Colonic mucosa (tissue), 4 donors: ENCODE data around the gene ITPR2. TPM values are rescaled to one million over a fixed set of nuclear protein-coding genes. Genes with fewer than 3 reads are reported as not detected.

Experiments
- DNase-seq: peaks from one replicate; pipeline ENCODE4 v3.0.0-alpha.2; 2020
- H3K27ac ChIP-seq: fragments of 200-600 bp; one replicate; pipeline ENCODE4 v1.8.0; 2021
- H3K27me3 ChIP-seq: fragments of 200-600 bp; one replicate; pipeline ENCODE4 v1.8.0; 2021
- H3K36me3 ChIP-seq: fragments of 200-600 bp; one replicate; pipeline ENCODE4 v1.8.0; 2021
- H3K4me1 ChIP-seq: fragments of 200-600 bp; one replicate; pipeline ENCODE4 v1.8.0; 2021; ENCODE audit warnings: mild to moderate bottlenecking
- H3K4me3 ChIP-seq: fragments of 200-600 bp; one replicate; pipeline ENCODE4 v1.8.0; 2021
- H3K9ac ChIP-seq, 2 donors: one replicate each; pipeline ENCODE4 v1.7.0; 2013; ENCODE audit warnings: control low read depth in 2 of 2, low read depth in 2 of 2, low read length in 2 of 2
- H3K9me3 ChIP-seq: fragments of 200-600 bp; one replicate; pipeline ENCODE4 v1.8.0; 2021
- CTCF ChIP-seq: fragments of 200-600 bp; IDR thresholded peaks from one replicate; pipeline ENCODE4 v1.8.0; 2022; ENCODE audit warnings: antibody characterized with exemption, mild to moderate bottlenecking
- intact Hi-C: fragments of 100-400 bp; cut with DNase I; formaldehyde crosslinking; loops from one replicate; pipeline ENCODE4 v1.14.1; 2022
- total RNA-seq, 2 donors: library from RNA; stranded (reverse); fragmentation: NEBNext Ultra II Directional in 1 of 2; extraction: Animal tissue kit (Norgen Biotek cat#: 25700) in 1 of 2; gene quantifications; one replicate each; pipeline ENCODE4 v1.2.1, GENCODE V29; 2021
- donor health status: healthy.
- donor health status: DM: no; HTN: no; CAD: no.
- donor health status: DM: no; HTN: no; CAD: no.

Gene ITPR2
- total RNA-seq, 2 donors from 2014 or later, result 15.9 to 39.3 TPM

GRCh38 chr12:26429070-26429691 lies 403.8 kb downstream of the ITPR2 start:
- H3K27me3 ChIP-seq, result no peaks in the 10 kb centered on the region
- no peak overlapping the region for H3K9ac ChIP-seq
- H3K9me3 ChIP-seq, result no peaks in the 10 kb centered on the region
- intact Hi-C loops, result no loop called here
- DNase-seq, result no peak
- no peak for TF ChIP-seq CTCF
- H3K4me1 ChIP-seq, result no peaks in the 10 kb centered on the region
- no peaks in the 10 kb centered on the region for H3K36me3 ChIP-seq
- no peak overlapping the region for H3K27ac ChIP-seq
- H3K4me3 ChIP-seq, result no peak overlapping the region

- no peak overlapping the region for H3K4me3 ChIP-seq
- no peaks in the 10 kb centered on the region for H3K4me1 ChIP-seq
- intact Hi-C loops, result no loop called here
Measured at GRCh38 chr12:26428420-26428819, 404.6 kb downstream of the ITPR2 start.

GRCh38 chr12:26426652-26427051 lies 406.3 kb downstream of the ITPR2 start:
- DNase-seq, result no peak
- intact Hi-C loops, result no loop called here
- H3K36me3 ChIP-seq, result no peaks in the 10 kb centered on the region
- H3K4me1 ChIP-seq, result no peaks in the 10 kb centered on the region
- no peak overlapping the region for H3K27ac ChIP-seq
- H3K27me3 ChIP-seq, result no peaks in the 10 kb centered on the region
- no peaks in the 10 kb centered on the region for H3K9me3 ChIP-seq
- no peak overlapping the region for H3K9ac ChIP-seq
- TF ChIP-seq CTCF, result no peak
- H3K4me3 ChIP-seq, result no peak overlapping the region

More at GRCh38 chr12:26428420-26428819, 404.6 kb downstream of the ITPR2 start:
- TF ChIP-seq CTCF, result no peak
- Histone ChIP-seq H3K27me3 (no peaks in the 10 kb centered on the region), H3K27ac (no peak overlapping the region), H3K36me3 (no peaks in the 10 kb centered on the region), H3K9ac (no peak overlapping the region), H3K9me3 (no peaks in the 10 kb centered on the region)
- DNase-seq, result no peak

GRCh38 chr12:26425587-26426260 lies 407.3 kb downstream of the ITPR2 start:
- Histone ChIP-seq H3K4me1 (no peaks in the 10 kb centered on the region), H3K27me3 (no peaks in the 10 kb centered on the region), H3K4me3 (no peak overlapping the region), H3K27ac (no peak overlapping the region), H3K9ac (no peak overlapping the region), H3K36me3 (no peaks in the 10 kb centered on the region), H3K9me3 (no peaks in the 10 kb centered on the region)
- no peak for TF ChIP-seq CTCF
- no peak for DNase-seq
- intact Hi-C loops, result no loop called here

GRCh38 chr12:26422839-26423398 lies 410.1 kb downstream of the ITPR2 start:
- Histone ChIP-seq H3K36me3 (no peaks in the 10 kb centered on the region), H3K4me1 (no peaks in the 10 kb centered on the region), H3K4me3 (no peak overlapping the region), H3K9me3 (no peaks in the 10 kb centered on the region), H3K27ac (no peak overlapping the region), H3K9ac (no peak overlapping the region), H3K27me3 (no peaks in the 10 kb centered on the region)
- intact Hi-C loops, result no loop called here
- no peak for TF ChIP-seq CTCF
- no peak for DNase-seq
